ENCODE measurements around the gene HMHB1. TPM values are rescaled to one million over a fixed set of nuclear protein-coding genes. Genes with fewer than 3 reads are reported as not detected.

The HMHB1 gene
- total and polyA plus RNA-seq, 12 donors: not detected

DNA sequence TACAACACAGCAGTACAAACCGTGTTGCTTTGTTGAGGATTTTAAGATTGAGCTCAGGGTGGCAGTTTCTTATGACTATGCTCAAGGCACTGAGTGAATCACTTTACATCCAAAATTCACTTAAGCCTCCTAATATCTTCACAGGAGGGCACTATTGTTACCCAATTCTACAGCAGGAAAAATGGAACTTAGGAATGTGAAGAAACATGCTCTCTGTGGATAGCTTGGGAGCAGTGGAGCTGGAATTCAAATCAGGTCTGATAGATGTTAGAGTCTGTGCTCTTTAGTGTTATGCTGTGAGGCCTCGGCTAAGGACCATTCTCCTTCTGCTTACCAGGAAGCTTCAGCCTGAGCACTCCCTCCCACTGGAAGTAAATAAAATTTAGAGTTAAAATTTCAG is 18.7 kb upstream of the HMHB1 start:
- no peak for ATAC-seq
- no peak for DNase-seq
- Histone ChIP-seq H3K4me3 (no peak overlapping the region), H3K27ac (no peak overlapping the region), H3K36me3 (no peaks in the 10 kb centered on the region), H3K27me3 (no peaks in the 10 kb centered on the region), H3K9me3 (no peaks in the 10 kb centered on the region), H3K4me1 (peaks cover 0 to 30% (median 12%) of the 10 kb centered on the region in 9 donors)
- intact Hi-C loops (cut with DNase I): no loop called here
- 85 to 88% methylated on average over 2 of the region's 2 CpGs for WGBS, 2 donors
- TF ChIP-seq CTCF (IDR thresholded peaks at IDR 0.05): no peak

GRCh38 chr5:143796125-143796524 is 15.8 kb upstream of the HMHB1 start:
- H3K4me1 ChIP-seq: peaks cover 0 to 39% (median 16%) of the 10 kb centered on the region in 9 donors

DNA sequence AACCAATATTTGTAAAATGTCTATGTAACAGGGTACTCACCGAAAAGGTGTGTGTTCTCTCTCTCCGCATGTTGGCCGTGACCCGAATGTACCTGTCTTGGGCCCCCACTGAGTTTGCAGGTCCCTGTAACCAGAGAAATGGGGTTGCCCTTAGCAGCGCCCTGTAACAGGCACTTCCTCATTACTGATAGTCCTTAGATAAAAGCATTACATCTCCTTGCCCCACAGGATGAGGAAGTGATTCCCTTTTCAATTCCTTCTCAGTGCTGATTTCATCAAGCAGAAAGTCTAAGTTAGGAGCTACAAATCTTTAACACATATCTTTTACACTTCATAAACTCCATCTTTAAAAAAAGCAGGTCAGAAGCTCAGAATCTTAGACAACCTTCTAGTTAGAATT is 15.2 kb upstream of the HMHB1 start:
- TF ChIP-seq CTCF (IDR thresholded peaks at IDR 0.05): no peak
- ATAC-seq: no peak
- Histone ChIP-seq H3K4me3 (no peak overlapping the region), H3K4me1 (peaks cover 0 to 40% (median 19%) of the 10 kb centered on the region in 9 donors), H3K9me3 (no peaks in the 10 kb centered on the region), H3K27ac (no peak overlapping the region), H3K27me3 (no peaks in the 10 kb centered on the region), H3K36me3 (no peaks in the 10 kb centered on the region)
- WGBS, 2 donors: 89 to 94% methylated on average over 5 of the region's 5 CpGs
- intact Hi-C loops (cut with DNase I): no loop called here
- DNase-seq: no peak

More at GRCh38 chr5:143796125-143796524, 15.8 kb upstream of the HMHB1 start:
- Histone ChIP-seq H3K27me3 (no peaks in the 10 kb centered on the region), H3K36me3 (no peaks in the 10 kb centered on the region), H3K4me3 (no peak overlapping the region), H3K27ac (no peak overlapping the region), H3K9me3 (no peaks in the 10 kb centered on the region)
- intact Hi-C loops (cut with DNase I): no loop called here
- ATAC-seq: no peak
- no peak for DNase-seq
- no peak for TF ChIP-seq CTCF (IDR thresholded peaks at IDR 0.05)
- WGBS, 2 donors: 53 to 65% methylated on average over 4 of the region's 4 CpGs

DNA sequence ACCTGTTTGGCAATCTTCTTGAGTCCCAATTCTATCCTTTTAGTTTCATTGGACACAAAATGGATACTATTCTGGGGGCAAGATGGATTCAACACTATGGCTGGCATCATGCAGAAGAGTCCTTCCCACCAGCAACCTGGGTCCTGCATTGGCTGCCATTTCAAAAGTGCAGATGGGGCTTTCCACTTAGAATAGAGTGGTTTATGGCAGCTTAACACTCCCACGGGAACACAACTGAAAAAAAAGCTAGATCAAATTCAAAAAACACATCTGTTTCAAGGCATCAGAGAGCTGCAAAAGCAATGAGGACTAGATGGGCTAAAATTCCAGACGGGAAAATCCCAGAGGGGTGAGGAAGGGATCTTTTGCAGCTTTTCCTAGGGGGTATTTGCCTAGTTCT is 11.2 kb upstream of the HMHB1 start:
- intact Hi-C loops (cut with DNase I): no loop called here
- H3K27me3 ChIP-seq: no peaks in the 10 kb centered on the region
- H3K4me3 ChIP-seq: no peak overlapping the region
- H3K36me3 ChIP-seq: no peaks in the 10 kb centered on the region
- no peak for TF ChIP-seq CTCF (IDR thresholded peaks at IDR 0.05)
- no peak for DNase-seq
- peak in 3 of 8 donors; percentile 35 to 80 (median 44) for ATAC-seq
- H3K27ac ChIP-seq: peak overlapping the region in 5 of 10 donors; percentile 2 to 61 (median 22)
- H3K4me1 ChIP-seq: peaks cover 0 to 31% (median 9%) of the 10 kb centered on the region in 9 donors
- 59 to 60% methylated on average over 2 of the region's 2 CpGs for WGBS, 2 donors
- H3K9me3 ChIP-seq: no peaks in the 10 kb centered on the region

Measured in heart right ventricle (tissue), 16 donors.